GM19240 (cell line): ENCODE data around the gene EIF4E3.

Experiments
- DNase-seq: peaks from one replicate; pipeline ENCODE4 v3.0.0; 2011; ENCODE audit warnings: low spot score; ENCODE audit not compliant: insufficient read length

EIF4E3 gene

GRCh38 chr3:71690341-71690841 is 34.8 kb downstream of the EIF4E3 start:
- DNase-seq = no peak

GRCh38 chr3:71689291-71689690 is 35.9 kb downstream of the EIF4E3 start:
- no peak for DNase-seq

DNA sequence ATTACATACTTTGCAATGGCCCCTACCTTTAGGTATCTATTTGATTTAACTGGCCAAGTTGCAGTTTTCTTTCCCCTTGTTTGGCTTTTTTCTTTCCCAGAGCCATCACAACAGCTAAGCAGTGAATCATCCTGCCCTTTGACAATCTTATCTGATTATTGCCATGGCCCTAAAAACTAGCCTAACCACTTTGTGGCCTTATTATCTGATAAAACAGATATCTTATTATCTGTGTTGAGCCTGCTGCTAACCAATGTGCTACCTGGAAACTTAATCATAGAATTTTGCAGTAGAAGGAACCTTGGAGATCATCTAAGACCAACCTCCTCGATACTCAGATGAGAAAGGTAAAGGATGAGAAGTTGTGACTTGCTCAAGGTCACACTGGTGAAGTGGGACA is 37.1 kb downstream of the EIF4E3 start:
- DNase-seq = no peak

DNA sequence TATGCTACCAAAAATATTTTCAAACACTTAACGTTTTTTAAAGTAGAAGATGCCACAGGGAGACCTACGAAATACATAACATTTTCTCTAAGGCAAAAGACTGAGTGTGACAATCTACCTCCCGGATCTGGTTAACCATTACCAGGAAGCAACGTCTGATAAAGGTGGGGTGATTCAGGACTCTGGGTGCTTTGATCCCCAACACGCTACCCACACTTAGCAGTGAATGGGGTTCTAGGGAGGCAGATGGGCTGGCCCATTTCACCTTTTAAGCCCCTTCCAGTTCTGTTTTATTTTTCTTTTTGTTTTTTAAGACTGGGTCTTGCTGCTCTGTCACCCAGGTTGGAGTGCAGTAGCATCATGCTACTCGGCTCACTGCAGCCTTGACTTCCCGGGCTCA is 39.5 kb downstream of the EIF4E3 start:
- DNase-seq = no peak

- DNase-seq = no peak
These were observed 40.3 kb downstream of the EIF4E3 start for GRCh38 chr3:71684757-71685386.

GRCh38 chr3:71684046-71684756 is 41.0 kb downstream of the EIF4E3 start:
- DNase-seq = no peak

DNA sequence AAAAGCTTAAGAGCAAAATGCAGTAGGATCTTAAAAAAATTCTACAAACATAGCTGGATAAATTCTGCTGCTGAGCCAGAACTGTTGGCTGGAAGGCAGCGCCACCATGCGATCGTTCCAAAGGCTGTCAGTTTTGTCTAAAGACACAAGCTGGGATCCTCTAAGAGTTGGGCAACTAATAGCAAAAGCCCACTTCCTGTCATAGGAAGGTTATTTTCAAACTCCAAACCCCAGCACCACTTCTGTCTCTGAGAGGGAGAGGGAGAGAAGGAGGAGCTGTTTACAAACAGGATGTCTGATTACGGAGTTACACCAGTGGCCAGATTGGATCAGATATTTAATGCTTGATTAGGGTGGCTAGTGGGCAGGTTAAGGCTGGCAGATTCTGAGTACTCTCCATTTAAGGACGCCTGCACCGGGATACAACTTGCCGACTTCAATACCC is 44.0 kb downstream of the EIF4E3 start:
- peak; percentile 18 for DNase-seq

DNA sequence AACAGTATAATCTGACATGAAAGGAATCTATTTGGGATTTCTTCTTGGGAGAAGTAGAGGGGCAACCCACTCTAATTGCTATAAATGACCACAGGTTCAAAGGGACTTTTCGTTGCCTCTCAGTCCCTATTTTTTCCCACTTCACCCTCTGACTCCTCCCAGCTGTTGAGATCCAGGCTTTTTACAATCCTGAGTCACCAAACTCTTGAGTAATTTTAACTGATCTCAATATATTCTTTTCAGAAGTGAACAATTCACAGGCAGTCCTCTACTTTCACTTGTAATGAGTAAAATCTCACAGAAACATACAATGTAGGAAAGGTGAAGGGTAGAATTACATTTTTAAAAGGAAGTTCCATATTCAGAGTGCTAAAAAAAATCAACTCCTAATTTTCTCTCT is 44.6 kb downstream of the EIF4E3 start:
- no peak for DNase-seq

GRCh38 chr3:71676931-71677330 is 48.3 kb downstream of the EIF4E3 start:
- no peak for DNase-seq

DNA sequence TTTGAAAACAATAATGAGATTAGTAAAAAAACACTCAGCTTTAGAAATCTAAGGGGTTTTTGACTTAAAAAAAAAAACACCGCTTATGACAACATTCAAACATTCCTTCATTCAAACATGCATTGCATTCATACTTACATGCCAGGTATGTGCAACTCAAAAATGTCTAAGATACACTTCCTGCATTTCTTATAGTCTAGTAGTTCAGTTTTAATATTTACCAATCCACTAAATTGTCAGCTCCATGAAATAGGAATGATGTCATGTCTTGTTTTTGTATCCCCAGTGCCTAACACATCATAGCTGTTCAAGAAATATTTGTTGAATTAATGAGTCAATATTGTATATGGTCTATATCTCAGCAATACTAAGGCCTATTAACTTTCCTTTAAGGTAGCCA is 51.7 kb downstream of the EIF4E3 start:
- no peak for DNase-seq

- no peak for DNase-seq
These were observed 52.4 kb downstream of the EIF4E3 start for GRCh38 chr3:71672807-71673206.

DNA sequence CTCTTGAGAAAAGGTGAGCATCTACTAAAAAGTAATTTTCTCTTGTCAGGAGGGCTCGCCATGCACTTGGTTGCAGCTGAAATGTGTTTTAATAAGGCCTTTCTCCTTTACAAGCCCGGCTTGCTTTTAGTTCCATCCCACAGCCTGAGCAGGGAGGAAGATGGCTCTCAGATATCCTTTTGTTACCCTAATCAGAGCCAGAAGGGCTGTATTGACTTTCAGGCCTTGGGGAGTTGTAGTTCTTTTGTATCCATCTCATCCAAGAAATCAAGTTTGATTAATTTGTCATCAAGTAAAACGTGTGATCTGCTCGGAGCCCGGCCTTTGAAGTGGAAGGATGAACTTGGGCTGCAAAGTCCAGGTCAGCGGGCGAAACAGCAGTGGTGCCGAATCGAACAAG is 52.9 kb downstream of the EIF4E3 start:
- DNase-seq = no peak

DNA sequence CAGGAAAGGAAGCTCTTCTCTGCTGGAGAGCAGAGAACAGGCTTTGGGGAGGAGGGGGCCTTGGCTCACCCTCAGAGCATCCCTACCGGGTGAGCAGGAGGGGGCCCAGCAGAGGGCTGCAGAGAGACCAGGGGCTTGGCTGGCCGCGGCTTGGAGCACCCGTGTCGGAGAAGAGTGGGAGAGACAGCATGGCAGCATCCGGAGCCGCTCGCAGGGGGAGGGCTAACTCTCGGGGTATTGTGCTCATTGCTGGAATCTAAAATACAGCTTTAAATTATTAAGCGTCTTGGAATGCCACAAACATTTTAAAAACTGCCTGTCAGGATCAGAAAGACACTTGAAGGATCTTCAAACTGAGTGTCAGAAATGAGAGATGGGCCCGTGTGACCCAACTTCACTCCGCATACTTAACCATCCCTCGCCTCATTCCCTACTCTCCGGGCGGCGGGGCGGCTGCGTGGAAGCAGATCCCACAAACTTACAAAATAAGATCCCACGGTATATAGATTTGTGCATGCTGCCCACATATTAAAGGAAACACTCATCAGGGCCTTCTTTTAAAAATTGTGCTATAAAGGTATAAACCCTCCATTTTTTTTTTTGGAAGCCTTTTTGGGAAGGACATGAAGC is 53.9 kb downstream of the EIF4E3 start:
- no peak for DNase-seq

DNA sequence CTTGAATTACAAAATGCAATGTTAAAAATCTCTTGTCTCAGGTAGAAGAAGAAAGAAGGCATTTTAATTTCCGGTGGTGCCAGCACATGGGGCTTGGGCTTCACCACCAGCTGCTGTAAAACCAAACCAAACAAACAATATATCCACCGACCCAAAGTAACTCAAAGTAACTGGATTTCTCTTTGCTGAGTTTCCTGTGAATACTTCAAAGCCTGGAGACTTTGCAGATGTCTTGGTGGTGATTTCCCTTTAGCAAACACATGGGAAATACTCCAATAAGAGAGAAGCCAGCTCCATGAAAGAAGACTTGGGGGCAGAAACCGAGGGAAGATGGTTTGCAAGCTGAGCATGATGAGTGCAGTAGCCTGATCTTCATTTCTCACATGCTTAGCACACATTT is 62.6 kb downstream of the EIF4E3 start:
- no peak for DNase-seq

DNA sequence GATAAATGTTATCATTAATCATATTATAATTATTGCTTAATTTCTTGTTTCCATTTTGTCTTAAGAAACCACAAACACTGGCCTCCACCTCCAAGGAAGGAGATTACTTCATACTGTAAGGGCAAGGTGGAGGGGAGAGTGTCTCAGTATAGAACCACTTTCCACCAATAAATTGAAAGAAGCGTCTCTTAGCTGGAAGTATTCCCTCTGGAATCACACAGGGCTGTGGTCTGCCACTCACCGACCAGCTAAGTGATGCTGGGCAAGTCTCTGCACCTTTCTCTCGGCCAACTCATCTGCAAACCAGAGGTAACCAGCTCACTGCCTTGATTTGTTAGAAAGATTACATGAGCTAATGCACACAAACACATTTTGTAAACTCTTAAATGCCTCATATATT is 63.1 kb downstream of the EIF4E3 start:
- DNase-seq = no peak

GRCh38 chr3:71659864-71660591 is 65.2 kb downstream of the EIF4E3 start:
- DNase-seq = no peak

GRCh38 chr3:71657831-71658530 is 67.2 kb downstream of the EIF4E3 start:
- no peak for DNase-seq

- no peak for DNase-seq
These were observed 70.1 kb downstream of the EIF4E3 start for GRCh38 chr3:71655061-71655460.

DNA sequence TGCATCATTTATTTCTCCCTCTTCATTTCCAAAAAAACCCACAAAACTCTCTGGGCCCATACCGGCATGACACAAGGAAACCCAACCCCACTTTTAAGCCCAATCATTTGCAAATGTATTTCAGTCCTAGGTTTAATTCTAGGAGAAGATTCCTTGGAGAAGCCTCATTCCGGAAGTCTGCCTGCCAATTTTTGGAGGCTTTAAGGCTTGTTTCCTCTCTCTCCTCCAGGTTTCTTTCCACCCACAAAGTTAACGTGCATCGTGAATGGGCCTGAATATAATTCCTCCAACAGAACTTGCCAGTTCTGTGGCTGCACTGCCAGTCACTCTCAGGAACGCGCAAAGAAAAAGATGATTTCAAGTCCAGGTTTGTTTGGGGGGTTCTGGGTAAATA is 71.8 kb downstream of the EIF4E3 start:
- DNase-seq = no peak

DNA sequence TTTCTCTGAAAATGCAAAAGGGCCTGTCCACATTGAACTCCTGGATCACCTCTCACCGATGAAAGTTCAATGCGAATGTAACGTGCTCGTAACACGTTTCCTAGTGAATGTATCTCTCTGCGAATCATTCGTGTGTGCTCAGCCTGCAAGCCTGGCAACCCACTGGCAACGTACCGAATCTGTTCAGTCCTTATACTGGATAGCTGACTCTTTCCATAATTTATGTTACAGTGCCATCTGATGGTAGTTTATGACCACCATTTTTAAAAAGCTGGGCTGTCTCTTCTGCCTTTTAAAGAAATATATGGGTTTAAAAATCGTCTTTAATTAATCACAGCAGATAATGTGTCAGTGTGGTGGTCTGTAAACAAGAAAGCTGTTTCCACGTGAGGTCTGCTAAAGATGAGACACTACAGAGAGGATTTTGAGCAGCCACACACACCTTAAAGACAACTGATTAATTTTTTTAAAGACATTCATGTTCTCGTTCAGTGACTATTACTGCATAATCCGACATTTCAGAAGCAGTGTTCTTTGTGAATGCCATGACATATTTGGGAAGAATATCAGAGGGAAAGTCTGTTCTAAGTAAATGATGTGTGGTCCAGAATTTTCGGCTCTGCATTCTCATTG is 72.3 kb downstream of the EIF4E3 start:
- DNase-seq = no peak

- DNase-seq = no peak
These were observed 73.6 kb downstream of the EIF4E3 start for GRCh38 chr3:71651625-71652024.
